Suppressor macrophage (primary cell): ENCODE measurements around the gene ADGRB3.
"Not testable (repeated sequence)": the region's sequence is repeated elsewhere in the genome, so short reads cannot be mapped to it uniquely, and the experiment has no call there.

Experiments used
- DNase-seq, 4 experiments: peaks; one replicate each; pipeline ENCODE4 v3.0.0-alpha.2; 2020 to 2022

ADGRB3 gene

GRCh38 chr6:68826501-68826900, 191.4 kb downstream of the ADGRB3 start:
- DNase-seq, result no peak

GRCh38 chr6:68834551-68834950, 199.5 kb downstream of the ADGRB3 start:
- DNase-seq, result no peak

- no peak for DNase-seq
Observed at GRCh38 chr6:68838571-68838970, 203.5 kb downstream of the ADGRB3 start.

GRCh38 chr6:68852791-68853190, 217.7 kb downstream of the ADGRB3 start:
- DNase-seq, result no peak

- DNase-seq, result no peak
Observed at GRCh38 chr6:68859233-68859632, 224.2 kb downstream of the ADGRB3 start.

GRCh38 chr6:68868646-68869045, 233.6 kb downstream of the ADGRB3 start:
- DNase-seq, result no peak

- DNase-seq, result no peak
Observed at GRCh38 chr6:68873236-68873635, 238.2 kb downstream of the ADGRB3 start.

GRCh38 chr6:68874747-68875146, 239.7 kb downstream of the ADGRB3 start:
- no peak for DNase-seq

GRCh38 chr6:68875403-68875802, 240.3 kb downstream of the ADGRB3 start:
- no peak for DNase-seq

- DNase-seq, result peak in 2 of 4 experiments; percentile 37 to 38
Observed at GRCh38 chr6:68876792-68877493, 241.9 kb downstream of the ADGRB3 start.

GRCh38 chr6:68880050-68880813, 245.2 kb downstream of the ADGRB3 start:
- DNase-seq, result no peak

- not testable (repeated sequence) for DNase-seq
Observed at GRCh38 chr6:68883325-68883724, 248.2 kb downstream of the ADGRB3 start.

GRCh38 chr6:68891419-68891818, 256.3 kb downstream of the ADGRB3 start:
- DNase-seq, result no peak

GRCh38 chr6:68892452-68892851, 257.4 kb downstream of the ADGRB3 start:
- no peak for DNase-seq

- no peak for DNase-seq
Observed at GRCh38 chr6:68895929-68896328, 260.8 kb downstream of the ADGRB3 start.

- DNase-seq, result no peak
Observed at GRCh38 chr6:68901044-68901443, 266.0 kb downstream of the ADGRB3 start.

GRCh38 chr6:68911334-68911733, 276.3 kb downstream of the ADGRB3 start:
- DNase-seq, result no peak

GRCh38 chr6:68911811-68912210, 276.7 kb downstream of the ADGRB3 start:
- DNase-seq, result no peak

GRCh38 chr6:68912805-68913204, 277.7 kb downstream of the ADGRB3 start:
- not testable (repeated sequence) for DNase-seq

GRCh38 chr6:68915586-68915985, 280.5 kb downstream of the ADGRB3 start:
- DNase-seq, result no peak

- no peak for DNase-seq
Observed at GRCh38 chr6:68919537-68919936, 284.5 kb downstream of the ADGRB3 start.

- DNase-seq, result no peak
Observed at GRCh38 chr6:68941345-68941744, 306.3 kb downstream of the ADGRB3 start.

- DNase-seq, result no peak
Observed at GRCh38 chr6:68947721-68948120, 312.6 kb downstream of the ADGRB3 start.

GRCh38 chr6:68951270-68951669, 316.2 kb downstream of the ADGRB3 start:
- DNase-seq, result no peak
